Natural killer cell (primary cell): Measurements from ENCODE around the gene RGS19. TPM values are rescaled to one million over a fixed set of nuclear protein-coding genes. Genes with fewer than 3 reads are reported as not detected.

Source experiments
- ATAC-seq, 3 donors: fragments of 150-1000 bp in 2 of 3; fragments of 200-7000 bp in 1 of 3; cut with Tn5 transposase; 1 replicate in 1 of 3; 2 replicates in 2 of 3; pipeline ENCODE4 v1.10.0; 2021; ENCODE audit warnings: mild to moderate bottlenecking in 2 of 3, moderate library complexity in 2 of 3
- DNase-seq, 2 donors: peaks; one replicate each; pipeline versions ENCODE4 v3.0.0 to v3.0.0-alpha.2; 2013 to 2021; ENCODE audit warnings: mixed read lengths in 1 of 2
- H3K27ac ChIP-seq: one replicate; pipeline ENCODE4 v1.5.1; 2013; ENCODE audit warnings: mild to moderate bottlenecking, low read length
- H3K27me3 ChIP-seq: one replicate; pipeline ENCODE4 v1.6.1; 2013; ENCODE audit warnings: low read length; ENCODE audit not compliant: control insufficient read depth, insufficient read depth
- H3K36me3 ChIP-seq: one replicate; pipeline ENCODE4 v1.6.1; 2013; ENCODE audit warnings: low read length; ENCODE audit not compliant: control insufficient read depth, insufficient read depth
- H3K4me1 ChIP-seq: one replicate; pipeline ENCODE4 v1.6.1; 2013; ENCODE audit warnings: low read length; ENCODE audit not compliant: control insufficient read depth, insufficient read depth
- H3K4me3 ChIP-seq: one replicate; pipeline ENCODE4 v1.5.1; 2013; ENCODE audit warnings: low read length
- H3K9me3 ChIP-seq: one replicate; pipeline ENCODE4 v1.6.1; 2013; ENCODE audit warnings: low read length; ENCODE audit not compliant: control insufficient read depth, insufficient read depth
- H3K27ac Mint-ChIP-seq, 2 donors: one replicate each; pipeline ENCODE4 v1.8.0; 2022; ENCODE audit warnings: mild to moderate bottlenecking in 2 of 2, mixed read lengths in 2 of 2, moderate library complexity in 1 of 2
- H3K27me3 Mint-ChIP-seq, 2 donors: one replicate each; pipeline ENCODE4 v1.8.0; 2022; ENCODE audit warnings: low read depth in 2 of 2, mixed read lengths in 2 of 2
- H3K36me3 Mint-ChIP-seq: one replicate; pipeline ENCODE4 v1.8.0; 2022; ENCODE audit warnings: mixed read lengths
- H3K4me1 Mint-ChIP-seq, 2 donors: one replicate each; pipeline ENCODE4 v1.8.0; 2022; ENCODE audit warnings: mixed read lengths in 2 of 2
- H3K4me3 Mint-ChIP-seq: one replicate; pipeline ENCODE4 v1.8.0; 2022; ENCODE audit warnings: mild to moderate bottlenecking, moderate library complexity, mixed read lengths
- H3K9me3 Mint-ChIP-seq, 2 donors: one replicate each; pipeline ENCODE4 v1.8.0; 2022; ENCODE audit warnings: mixed read lengths in 2 of 2
- CTCF ChIP-seq: fragments of 200-600 bp; IDR thresholded peaks from one replicate; pipeline ENCODE4 v1.8.0; 2022; ENCODE audit warnings: antibody characterized with exemption
- WGBS: methylation state at CpG from one replicate; pipeline ENCODE4 v1.1.7; 2013; ENCODE audit warnings: missing lambda C conversion rate; ENCODE audit not compliant: insufficient coverage; 5-methylcytosine and 5-hydroxymethylcytosine counted together
- intact Hi-C: fragments of 100-400 bp; cut with micrococcal nuclease; formaldehyde crosslinking; loops from one replicate; pipeline ENCODE4 v1.14.2; 2022
- total RNA-seq, 4 donors: library from RNA; stranded (reverse); fragments of 120-200 nt in 1 of 4; gene quantifications; one replicate each; pipeline versions ENCODE4 v1.2.3 to v1.2.4, GENCODE V29; 2013 to 2022

RGS19 gene
- total RNA-seq, 3 donors from 2014 or later (not counting 1 experiment from before 2014, with no cell fraction given): 61.9 to 76.4 (median 68.2) TPM

- Histone ChIP-seq H3K9me3 (no peaks in the 10 kb centered on the region), H3K4me1 (peaks cover 62% of the 10 kb centered on the region), H3K27ac (no peak overlapping the region), H3K27me3 (peaks cover 36% of the 10 kb centered on the region), H3K4me3 (no peak overlapping the region), H3K36me3 (no peaks in the 10 kb centered on the region)
- DNase-seq: no peak
- Mint-ChIP-seq H3K4me3 (no peak overlapping the region), H3K27ac (no peak overlapping the region), H3K36me3 (no peaks in the 10 kb centered on the region), H3K27me3 (peaks cover 7 to 17% of the 10 kb centered on the region in 2 donors), H3K4me1 (peaks cover 5 to 15% of the 10 kb centered on the region in 2 donors), H3K9me3 (no peaks in the 10 kb centered on the region)
- no peak for ATAC-seq
- intact Hi-C loops: no loop called here
- no peak for TF ChIP-seq CTCF
- 70% methylated on average over 12 of the region's 12 CpGs for WGBS
Measured at GRCh38 chr20:64040231-64041039, 38.9 kb downstream of the RGS19 start.

- Histone ChIP-seq H3K4me1 (peaks cover 66% of the 10 kb centered on the region), H3K36me3 (no peaks in the 10 kb centered on the region), H3K27ac (no peak overlapping the region), H3K9me3 (no peaks in the 10 kb centered on the region), H3K4me3 (peak overlapping the region; percentile 19), H3K27me3 (peaks cover 36% of the 10 kb centered on the region)
- no peak for TF ChIP-seq CTCF
- Mint-ChIP-seq H3K27ac (no peak overlapping the region), H3K27me3 (peaks cover 7 to 17% of the 10 kb centered on the region in 2 donors), H3K9me3 (no peaks in the 10 kb centered on the region), H3K4me3 (peak overlapping the region; percentile 57), H3K36me3 (no peaks in the 10 kb centered on the region), H3K4me1 (peaks cover 5 to 15% of the 10 kb centered on the region in 2 donors)
- DNase-seq (no peak), ATAC-seq (no peak)
- intact Hi-C loops: loop anchor here (1.0 to 5.0 kb wide), 3 partner anchors 18 to 127 kb away; no protein-coding TSS in a partner anchor
- WGBS: 29% methylated on average over 17 of the region's 17 CpGs
Measured at GRCh38 chr20:64039293-64040160, 39.8 kb downstream of the RGS19 start.

- H3K9me3 ChIP-seq: no peaks in the 10 kb centered on the region
- DNase-seq (peak; percentile 66 to 86), ATAC-seq (peak; percentile 81 to 89 (median 84))
- Mint-ChIP-seq H3K4me1 (peaks cover 5 to 15% of the 10 kb centered on the region in 2 donors), H3K27ac (no peak overlapping the region), H3K36me3 (no peaks in the 10 kb centered on the region), H3K9me3 (no peaks in the 10 kb centered on the region), H3K27me3 (peaks cover 7 to 17% of the 10 kb centered on the region in 2 donors), H3K4me3 (peak overlapping the region; percentile 79)
- peak overlapping the region; percentile 48 for H3K4me3 ChIP-seq
- under 1% methylated on average over 91 of the region's 91 CpGs for WGBS
- H3K27me3 ChIP-seq: peaks cover 36% of the 10 kb centered on the region
- intact Hi-C loops: loop anchor here (1.0 to 5.0 kb wide), 3 partner anchors 19 to 126 kb away; no protein-coding TSS in a partner anchor
- peaks cover 73% of the 10 kb centered on the region for H3K4me1 ChIP-seq
- H3K36me3 ChIP-seq: peaks cover 3% of the 10 kb centered on the region
- TF ChIP-seq CTCF: peak; percentile 71
- H3K27ac ChIP-seq: no peak overlapping the region
Measured at GRCh38 chr20:64038565-64039292, 40.6 kb downstream of the RGS19 start.
